ENCODE measurements around the gene DENND2A. TPM values are rescaled to one million over a fixed set of nuclear protein-coding genes. Genes with fewer than 3 reads are reported as not detected.

The DENND2A gene
- total and polyA plus RNA-seq, 10 of the 15 experiments (the other 5 are each of a cell fraction or from before 2014, with no cell fraction given): 0.01 TPM; not detected in 9

DNA sequence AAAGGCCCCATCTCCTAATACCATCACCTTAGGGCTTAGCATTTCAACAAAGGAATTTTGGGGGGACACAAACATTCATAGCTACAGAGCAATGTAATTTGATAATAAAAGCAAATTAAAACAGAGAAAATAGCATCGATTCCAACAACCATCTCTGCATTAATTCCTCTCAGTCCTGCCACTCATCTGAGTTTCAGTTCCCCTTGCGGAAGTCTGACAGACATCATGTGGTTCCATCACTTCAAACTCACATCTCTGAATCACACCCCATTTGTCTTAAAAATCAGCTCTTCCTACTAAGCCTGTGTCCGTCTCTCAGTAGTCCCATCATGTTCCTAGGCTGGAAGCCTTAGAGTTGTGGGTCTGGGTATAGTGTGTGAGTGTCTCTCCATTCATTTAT is 35.7 kb upstream of the DENND2A start:
- Histone ChIP-seq H3K4me3 (peak overlapping the region; percentile 49; the same call in 1 of the 2 replicates), H3K9ac (ENCODE audit: control insufficient read depth, insufficient read depth, low read length) (no peak overlapping the region), H3K79me2 (ENCODE audit: control insufficient read depth, insufficient read depth, low read length) (no peaks in the 10 kb centered on the region; the same call in 1 of the 2 replicates), H3K27ac (ENCODE audit: control insufficient read depth, insufficient read depth) (peak overlapping the region; percentile 20; the same call in 1 of the 2 replicates), H2AFZ (ENCODE audit: control insufficient read depth, low read depth, low read length) (peak overlapping the region; percentile 24; the same call in 1 of the 2 replicates), H3K36me3 (ENCODE audit: control insufficient read depth in 2 of 2, insufficient read depth in 2 of 2, low read length in 1 of 2) (0 out of 4 replicates have a peak, but pooled peaks cover 0 to 3% of the 10 kb centered on the region in 2 experiments), H3K9me3 (replicated peaks; ENCODE audit: control insufficient read depth, insufficient read depth, low read length) (no peaks in the 10 kb centered on the region), H4K20me1 (ENCODE audit: control insufficient read depth, insufficient read depth) (no peaks in the 10 kb centered on the region), H3K4me2 (ENCODE audit: control insufficient read depth, insufficient read depth) (peak overlapping the region; percentile 98), H3K4me1 (ENCODE audit: control insufficient read depth, insufficient read depth, low read length) (peaks cover 39% of the 10 kb centered on the region), H3K27me3 (replicated peaks in 1 of 2; ENCODE audit: control insufficient read depth in 2 of 2, insufficient read depth in 2 of 2, low read length in 1 of 2) (no peaks in the 10 kb centered on the region)
- FAIRE-seq (peak; percentile 76), DNase-seq (ENCODE audit: low read depth, low spot score) (no peak), ATAC-seq (peak; percentile 68)
- no TSS peak for BruUV-seq (replicated peaks)
- intact Hi-C loops (cut with micrococcal nuclease; ENCODE audit: unreplicated experiment) (loop anchor here (1.0 to 5.0 kb wide), 2 partner anchors 20 to 246 kb away; partner anchors contain the start of genes BRAF and NDUFB2), in situ Hi-C loops (cut with MboI) (loop anchor here (10.0 kb wide), 1 partner anchor 338 kb away; the partner anchor contains the start of gene MRPS33)
- ChIA-PET CTCF (interaction anchor here (1.0 to 5.6 kb wide), 24 partner anchors 16 to 859 kb away, joined by 3 to 88 read pairs (median 4); partner anchors contain the start of genes MRPS33 and NDUFB2), SMC1A (ENCODE audit: uncharacterized antibody, unreplicated experiment) (interaction anchor here (0.8 to 4.8 kb wide), 15 partner anchors 10 to 867 kb away, joined by 3 to 57 read pairs (median 6); partner anchors contain the start of gene MRPS33), POLR2A (interaction anchor here (0.8 to 2.4 kb wide), 6 partner anchors 20 to 343 kb away, joined by 3 to 11 read pairs (median 3); partner anchors contain the start of gene NDUFB2), RAD21 (ENCODE audit: unreplicated experiment) (interaction anchor here (1.0 to 3.5 kb wide), 14 partner anchors 10 to 973 kb away, joined by 3 to 23 read pairs (median 6); partner anchors contain the start of genes MRPS33 and NDUFB2)
- 2% methylated on average over 3 of the region's 3 CpGs for WGBS (ENCODE audit: insufficient coverage, insufficient replicate concordance, low lambda C conversion rate, missing lambda C conversion rate)
- peak; percentile 95 for TF ChIP-seq ZNF24 (IDR thresholded peaks at IDR 0.05)
- TF ChIP-seq, protein P1, sequence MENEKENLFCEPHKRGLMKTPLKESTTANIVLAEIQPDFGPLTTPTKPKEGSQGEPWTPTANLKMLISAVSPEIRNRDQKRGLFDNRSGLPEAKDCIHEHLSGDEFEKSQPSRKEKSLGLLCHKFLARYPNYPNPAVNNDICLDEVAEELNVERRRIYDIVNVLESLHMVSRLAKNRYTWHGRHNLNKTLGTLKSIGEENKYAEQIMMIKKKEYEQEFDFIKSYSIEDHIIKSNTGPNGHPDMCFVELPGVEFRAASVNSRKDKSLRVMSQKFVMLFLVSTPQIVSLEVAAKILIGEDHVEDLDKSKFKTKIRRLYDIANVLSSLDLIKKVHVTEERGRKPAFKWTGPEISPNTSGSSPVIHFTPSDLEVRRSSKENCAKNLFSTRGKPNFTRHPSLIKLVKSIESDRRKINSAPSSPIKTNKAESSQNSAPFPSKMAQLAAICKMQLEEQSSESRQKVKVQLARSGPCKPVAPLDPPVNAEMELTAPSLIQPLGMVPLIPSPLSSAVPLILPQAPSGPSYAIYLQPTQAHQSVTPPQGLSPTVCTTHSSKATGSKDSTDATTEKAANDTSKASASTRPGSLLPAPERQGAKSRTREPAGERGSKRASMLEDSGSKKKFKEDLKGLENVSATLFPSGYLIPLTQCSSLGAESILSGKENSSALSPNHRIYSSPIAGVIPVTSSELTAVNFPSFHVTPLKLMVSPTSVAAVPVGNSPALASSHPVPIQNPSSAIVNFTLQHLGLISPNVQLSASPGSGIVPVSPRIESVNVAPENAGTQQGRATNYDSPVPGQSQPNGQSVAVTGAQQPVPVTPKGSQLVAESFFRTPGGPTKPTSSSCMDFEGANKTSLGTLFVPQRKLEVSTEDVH (IDR thresholded peaks at IDR 0.05; ENCODE audit: low read depth, partially characterized antibody): no peak
- no peak for TF ChIP-seq KLF5 (IDR thresholded peaks at IDR 0.05; ENCODE audit: partially characterized antibody)
- 0 out of 2 replicates have a peak, but pooled peaks have one; percentile 29 for TF ChIP-seq BMI1 (IDR thresholded peaks at IDR 0.05; ENCODE audit: borderline replicate concordance)
- TF ChIP-seq MEF2B (IDR thresholded peaks at IDR 0.05; ENCODE audit: partially characterized antibody, poor library complexity, severe bottlenecking): peak; percentile 21
- TF ChIP-seq JUNB (IDR thresholded peaks at IDR 0.05): peak; percentile 7; the same call in 1 of the 2 replicates
- TF ChIP-seq CREB1 (IDR thresholded peaks at IDR 0.05; ENCODE audit: low read depth): 0 out of 2 replicates have a peak, but pooled peaks have one; percentile 10
- TF ChIP-seq, protein P2, sequence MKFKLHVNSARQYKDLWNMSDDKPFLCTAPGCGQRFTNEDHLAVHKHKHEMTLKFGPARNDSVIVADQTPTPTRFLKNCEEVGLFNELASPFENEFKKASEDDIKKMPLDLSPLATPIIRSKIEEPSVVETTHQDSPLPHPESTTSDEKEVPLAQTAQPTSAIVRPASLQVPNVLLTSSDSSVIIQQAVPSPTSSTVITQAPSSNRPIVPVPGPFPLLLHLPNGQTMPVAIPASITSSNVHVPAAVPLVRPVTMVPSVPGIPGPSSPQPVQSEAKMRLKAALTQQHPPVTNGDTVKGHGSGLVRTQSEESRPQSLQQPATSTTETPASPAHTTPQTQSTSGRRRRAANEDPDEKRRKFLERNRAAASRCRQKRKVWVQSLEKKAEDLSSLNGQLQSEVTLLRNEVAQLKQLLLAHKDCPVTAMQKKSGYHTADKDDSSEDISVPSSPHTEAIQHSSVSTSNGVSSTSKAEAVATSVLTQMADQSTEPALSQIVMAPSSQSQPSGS (IDR thresholded peaks at IDR 0.05; ENCODE audit: low read length): no peak
- no peak for TF ChIP-seq RCOR1 (conservative IDR thresholded peaks at IDR 0.05; ENCODE audit: low read depth, low read length)
- TF ChIP-seq NR2F1 (conservative IDR thresholded peaks at IDR 0.05): peak; percentile 47; the same call in 1 of the 2 replicates
- TF ChIP-seq, protein P3, sequence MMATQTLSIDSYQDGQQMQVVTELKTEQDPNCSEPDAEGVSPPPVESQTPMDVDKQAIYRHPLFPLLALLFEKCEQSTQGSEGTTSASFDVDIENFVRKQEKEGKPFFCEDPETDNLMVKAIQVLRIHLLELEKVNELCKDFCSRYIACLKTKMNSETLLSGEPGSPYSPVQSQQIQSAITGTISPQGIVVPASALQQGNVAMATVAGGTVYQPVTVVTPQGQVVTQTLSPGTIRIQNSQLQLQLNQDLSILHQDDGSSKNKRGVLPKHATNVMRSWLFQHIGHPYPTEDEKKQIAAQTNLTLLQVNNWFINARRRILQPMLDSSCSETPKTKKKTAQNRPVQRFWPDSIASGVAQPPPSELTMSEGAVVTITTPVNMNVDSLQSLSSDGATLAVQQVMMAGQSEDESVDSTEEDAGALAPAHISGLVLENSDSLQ (IDR thresholded peaks at IDR 0.05): peak; percentile 97
- no peak for TF ChIP-seq CHD2 (IDR thresholded peaks at IDR 0.05; ENCODE audit: borderline replicate concordance, low read depth, low read length)
- no peak for TF ChIP-seq ZBTB40 (IDR thresholded peaks at IDR 0.05; ENCODE audit: borderline replicate concordance)
- peak; percentile 58 to 60; a peak in 2 of 4 replicates for TF ChIP-seq IKZF2 (IDR thresholded peaks at IDR 0.05)

Measured in GM12878 (cell line).